Suprapubic skin (tissue), 3 donors: ENCODE results near the gene METTL9.

Source experiments
- EP300 ChIP-seq: sonication (generic); formaldehyde crosslinking; IDR thresholded peaks from one replicate; pipeline ENCODE4 v1.6.1; 2017; ENCODE audit warnings: antibody characterized with exemption
- TF ChIP-seq, protein P1 (sequence below), 2 donors: fragments of 200-600 bp in 1 of 2; fragments of 450-650 bp in 1 of 2; sonication (generic) in 1 of 2; IDR thresholded peaks; one replicate each; pipeline ENCODE4 v1.5.1; 2016 to 2019; ENCODE audit warnings: antibody characterized with exemption in 2 of 2, mild to moderate bottlenecking in 1 of 2, moderate library complexity in 1 of 2

DNA sequence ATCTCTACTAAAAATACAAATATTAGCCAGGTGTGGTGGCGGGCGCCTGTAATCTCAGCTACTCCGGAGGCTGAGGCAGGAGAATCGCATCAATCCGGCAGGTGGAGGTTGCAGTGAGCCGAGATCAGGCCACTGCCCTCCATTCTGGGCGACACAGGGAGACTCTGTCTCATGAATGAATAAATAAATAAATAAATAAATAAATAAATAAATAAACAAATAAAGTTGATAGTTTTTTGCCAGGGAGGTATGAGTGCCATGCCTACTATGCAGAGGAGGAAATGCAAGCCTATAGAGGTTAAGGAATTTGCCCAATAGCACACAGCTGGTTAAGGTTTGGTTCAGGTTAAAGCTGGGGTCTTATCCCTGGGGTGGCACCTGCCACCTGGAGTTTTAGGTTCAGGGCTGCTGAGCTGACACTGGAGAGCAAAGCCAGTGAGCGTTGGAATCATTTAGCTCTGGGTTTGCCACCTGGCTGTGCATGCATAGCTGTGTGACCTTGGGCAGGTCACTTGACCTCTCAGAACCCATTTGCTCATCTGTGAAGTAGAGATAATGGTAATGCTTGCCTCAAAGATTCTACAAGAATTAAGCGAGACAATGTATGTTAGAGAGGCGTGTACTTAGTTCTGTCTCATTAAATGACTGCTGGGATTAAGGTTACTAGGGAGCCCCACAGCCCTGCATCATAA lies 65.6 kb downstream of the METTL9 start:
- TF ChIP-seq, protein P1, sequence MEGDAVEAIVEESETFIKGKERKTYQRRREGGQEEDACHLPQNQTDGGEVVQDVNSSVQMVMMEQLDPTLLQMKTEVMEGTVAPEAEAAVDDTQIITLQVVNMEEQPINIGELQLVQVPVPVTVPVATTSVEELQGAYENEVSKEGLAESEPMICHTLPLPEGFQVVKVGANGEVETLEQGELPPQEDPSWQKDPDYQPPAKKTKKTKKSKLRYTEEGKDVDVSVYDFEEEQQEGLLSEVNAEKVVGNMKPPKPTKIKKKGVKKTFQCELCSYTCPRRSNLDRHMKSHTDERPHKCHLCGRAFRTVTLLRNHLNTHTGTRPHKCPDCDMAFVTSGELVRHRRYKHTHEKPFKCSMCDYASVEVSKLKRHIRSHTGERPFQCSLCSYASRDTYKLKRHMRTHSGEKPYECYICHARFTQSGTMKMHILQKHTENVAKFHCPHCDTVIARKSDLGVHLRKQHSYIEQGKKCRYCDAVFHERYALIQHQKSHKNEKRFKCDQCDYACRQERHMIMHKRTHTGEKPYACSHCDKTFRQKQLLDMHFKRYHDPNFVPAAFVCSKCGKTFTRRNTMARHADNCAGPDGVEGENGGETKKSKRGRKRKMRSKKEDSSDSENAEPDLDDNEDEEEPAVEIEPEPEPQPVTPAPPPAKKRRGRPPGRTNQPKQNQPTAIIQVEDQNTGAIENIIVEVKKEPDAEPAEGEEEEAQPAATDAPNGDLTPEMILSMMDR (IDR thresholded peaks at IDR 0.05) = no peak
- no peak for TF ChIP-seq EP300
